GM21825 (cell line): Measurements from ENCODE around the gene SRRM4.

ENCODE experiments used
- ATAC-seq: cut with Tn5 transposase; IDR thresholded peaks from one replicate; pipeline ENCODE4 v1.9.1; 2021; ENCODE audit warnings: mild to moderate bottlenecking, moderate library complexity; ENCODE audit not compliant: unreplicated experiment

Gene SRRM4

GRCh38 chr12:119157978-119158377 lies 176.6 kb downstream of the SRRM4 start:
- no peak for ATAC-seq

DNA sequence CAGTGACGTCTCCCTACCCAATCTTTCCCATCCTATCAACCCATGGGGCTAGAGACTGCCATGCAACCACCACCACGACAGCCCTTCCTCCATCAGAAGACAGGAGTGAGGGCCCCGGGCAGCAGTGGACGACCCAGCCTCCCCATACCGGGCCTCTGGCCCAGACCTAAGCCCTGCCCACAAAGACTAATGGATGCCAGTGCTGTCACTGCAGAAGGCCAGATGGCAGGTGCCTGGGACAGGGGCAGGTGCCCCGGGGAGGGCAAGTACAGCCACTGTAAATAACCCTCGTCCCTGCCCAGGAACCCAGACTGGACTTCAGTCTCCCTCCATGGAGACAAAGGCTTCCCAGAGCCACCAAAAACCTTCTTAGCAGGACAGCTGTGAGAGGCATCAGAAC lies 177.1 kb downstream of the SRRM4 start:
- ATAC-seq, result no peak

DNA sequence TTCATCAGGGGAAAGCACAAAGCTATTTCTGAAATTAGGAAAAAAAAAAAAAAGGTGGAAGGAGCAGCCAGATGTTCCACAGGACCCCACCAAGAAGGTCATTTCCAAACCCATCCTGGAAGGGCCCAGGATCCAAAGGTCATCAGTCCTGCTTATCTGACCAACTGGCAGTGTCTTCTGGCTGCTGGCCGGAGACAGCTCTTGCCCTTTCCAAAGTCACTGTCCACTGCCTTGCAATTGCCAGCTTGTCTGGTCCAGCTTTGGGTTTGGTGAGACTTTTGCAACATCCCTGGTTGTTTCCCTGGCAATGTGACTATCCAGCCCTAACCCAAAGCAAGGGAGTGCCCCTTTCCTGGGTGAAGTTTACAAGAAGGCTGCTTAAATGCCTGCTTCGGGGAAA lies 178.5 kb downstream of the SRRM4 start:
- ATAC-seq, result no peak

DNA sequence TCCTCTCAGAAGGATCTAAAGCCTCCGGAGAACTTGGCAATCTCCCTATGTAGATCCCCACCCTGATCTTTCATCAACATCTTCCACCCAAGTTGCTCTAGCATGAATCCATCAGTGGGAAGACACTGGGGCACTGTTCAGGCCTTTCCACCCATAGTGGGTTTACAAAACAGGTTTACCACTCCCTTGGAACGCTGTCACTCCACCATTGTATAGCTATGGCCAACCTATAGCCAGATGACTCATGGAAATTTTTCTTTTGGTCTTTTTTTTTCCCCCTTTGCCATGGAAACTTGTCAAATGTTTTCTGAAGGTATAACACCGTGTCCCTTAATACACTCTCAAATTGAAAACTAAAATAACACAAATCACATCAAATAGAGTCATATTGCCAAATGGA lies 186.6 kb downstream of the SRRM4 start:
- ATAC-seq, result no peak

DNA sequence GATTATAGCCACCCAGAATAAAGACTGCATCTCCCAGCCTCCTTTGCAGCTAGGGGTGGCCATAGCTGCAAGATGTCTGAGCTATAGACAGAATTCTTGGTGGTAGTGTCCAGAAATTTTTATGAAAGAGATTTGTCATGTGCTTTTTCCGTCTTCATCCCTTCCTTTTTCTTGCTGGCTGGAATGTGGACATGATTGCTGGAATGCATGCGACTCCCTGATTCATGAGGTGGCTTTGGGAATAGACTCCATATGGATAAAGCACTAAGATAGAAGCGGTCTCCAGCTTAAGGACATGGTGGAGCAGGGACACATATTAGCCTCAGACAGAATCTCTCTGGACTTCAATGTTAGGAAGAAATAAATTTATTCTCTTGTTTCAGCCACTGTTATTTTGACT lies 187.4 kb downstream of the SRRM4 start:
- ATAC-seq, result no peak

- no peak for ATAC-seq
Observed at GRCh38 chr12:119169150-119169549, 187.8 kb downstream of the SRRM4 start.

- ATAC-seq, result no peak
Observed at GRCh38 chr12:119171291-119171690, 189.9 kb downstream of the SRRM4 start.

DNA sequence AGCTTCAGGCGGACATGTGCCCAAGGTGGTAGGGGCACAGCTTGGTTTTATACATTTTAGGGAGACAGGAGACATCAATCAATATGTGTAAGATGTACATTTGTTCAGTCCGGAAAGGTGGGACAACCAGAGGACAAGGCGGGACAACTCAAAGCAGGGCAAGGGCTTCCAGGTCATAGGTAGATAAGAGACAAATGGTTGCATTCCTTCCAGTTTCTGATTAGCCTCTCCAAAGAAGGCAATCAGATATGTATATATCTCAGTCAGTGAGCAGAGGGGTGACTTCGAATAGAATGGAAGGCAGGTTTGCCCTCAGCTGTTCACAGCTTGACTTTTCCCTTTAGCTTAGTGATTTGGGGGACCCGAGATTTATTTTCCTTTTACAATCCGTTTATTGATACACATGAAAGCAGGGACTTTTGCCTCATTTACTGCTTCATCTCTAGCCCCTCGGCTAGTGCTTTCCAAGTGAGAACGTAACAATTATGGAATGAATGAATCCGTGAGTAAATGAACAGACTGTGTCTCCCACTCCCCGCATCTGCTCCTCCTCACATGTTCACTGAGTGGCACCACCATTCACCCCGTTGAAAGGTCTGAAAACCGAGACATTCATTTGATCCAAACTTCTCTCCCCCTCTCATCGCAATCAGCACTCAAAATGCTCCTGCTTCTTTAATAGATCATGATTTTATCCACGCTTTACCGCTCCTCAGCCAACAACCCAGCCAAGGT lies 190.5 kb downstream of the SRRM4 start:
- ATAC-seq, result no peak

GRCh38 chr12:119175081-119175480 lies 193.7 kb downstream of the SRRM4 start:
- ATAC-seq, result no peak

- no peak for ATAC-seq
Observed at GRCh38 chr12:119176267-119177055, 195.1 kb downstream of the SRRM4 start.

GRCh38 chr12:119177056-119177325 lies 195.7 kb downstream of the SRRM4 start:
- ATAC-seq, result no peak

- no peak for ATAC-seq
Observed at GRCh38 chr12:119177724-119178380, 196.5 kb downstream of the SRRM4 start.

- ATAC-seq, result no peak
Observed at GRCh38 chr12:119178544-119179334, 197.4 kb downstream of the SRRM4 start, which contains the start of gene HSPB8. TSS of gene HSPB8 (plus strand) at chr12:119178931. CDS start at chr12:119179313, 382 bp downstream.

- no peak for ATAC-seq
Observed at GRCh38 chr12:119179335-119180021, 198.1 kb downstream of the SRRM4 start.

GRCh38 chr12:119180380-119181040 lies 199.2 kb downstream of the SRRM4 start:
- no peak for ATAC-seq

DNA sequence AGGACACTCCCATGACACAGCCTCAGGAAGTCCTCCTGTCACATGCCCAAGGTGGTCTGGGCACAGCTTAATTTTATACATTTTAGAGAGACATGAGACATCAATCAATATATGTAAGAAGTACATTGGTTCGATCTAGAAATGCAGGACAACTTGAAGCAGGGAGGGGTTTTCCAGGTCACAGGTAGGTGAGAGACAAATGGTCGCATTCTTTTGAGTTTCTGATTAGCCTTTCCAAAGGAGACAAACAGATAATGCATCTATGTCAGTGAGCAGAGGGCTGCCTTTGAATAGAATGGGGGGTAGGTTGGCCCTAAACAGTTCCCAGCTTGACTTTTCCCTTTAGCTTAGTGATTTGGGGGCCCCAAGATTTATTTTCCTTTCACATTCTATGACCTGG lies 199.9 kb downstream of the SRRM4 start:
- ATAC-seq, result no peak

GRCh38 chr12:119181944-119182343 lies 200.6 kb downstream of the SRRM4 start:
- ATAC-seq, result no peak

DNA sequence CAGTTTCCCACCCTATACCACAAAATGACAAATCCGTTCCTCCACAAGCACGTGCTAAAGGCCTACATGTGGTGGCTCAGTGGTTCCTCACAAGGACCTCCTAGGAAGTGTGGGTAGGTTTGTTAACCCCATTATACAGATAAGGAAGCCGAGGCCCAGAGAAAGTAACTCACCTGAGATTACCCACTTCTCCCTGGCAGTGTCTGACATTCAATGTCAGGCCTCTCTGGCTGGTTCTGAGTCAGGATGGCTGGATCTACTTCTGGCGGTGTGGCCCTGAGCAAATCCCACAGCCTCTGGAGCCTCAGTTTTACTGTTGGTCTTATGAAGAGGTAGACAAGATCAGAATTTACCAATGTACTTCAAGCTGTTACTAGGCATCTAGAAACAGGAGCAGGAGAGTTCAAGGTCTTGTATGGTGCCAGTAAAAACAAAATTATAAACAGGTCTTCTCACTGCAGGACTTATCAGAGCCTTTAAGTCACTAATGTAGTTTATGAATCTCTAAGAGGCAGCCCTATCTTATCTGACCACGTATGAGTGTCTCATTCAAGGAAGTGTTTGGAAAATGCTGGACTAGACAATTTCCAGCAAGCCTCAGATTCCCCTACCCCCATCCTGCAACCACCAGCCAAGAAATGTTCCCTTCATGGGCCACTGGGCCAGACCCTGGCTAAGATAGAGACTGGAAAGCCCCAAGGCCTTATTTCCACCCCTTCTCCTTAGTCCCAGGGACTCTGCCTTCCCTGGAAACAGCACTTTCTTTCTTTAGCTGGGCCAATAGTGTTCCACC lies 201.6 kb downstream of the SRRM4 start:
- ATAC-seq, result no peak

DNA sequence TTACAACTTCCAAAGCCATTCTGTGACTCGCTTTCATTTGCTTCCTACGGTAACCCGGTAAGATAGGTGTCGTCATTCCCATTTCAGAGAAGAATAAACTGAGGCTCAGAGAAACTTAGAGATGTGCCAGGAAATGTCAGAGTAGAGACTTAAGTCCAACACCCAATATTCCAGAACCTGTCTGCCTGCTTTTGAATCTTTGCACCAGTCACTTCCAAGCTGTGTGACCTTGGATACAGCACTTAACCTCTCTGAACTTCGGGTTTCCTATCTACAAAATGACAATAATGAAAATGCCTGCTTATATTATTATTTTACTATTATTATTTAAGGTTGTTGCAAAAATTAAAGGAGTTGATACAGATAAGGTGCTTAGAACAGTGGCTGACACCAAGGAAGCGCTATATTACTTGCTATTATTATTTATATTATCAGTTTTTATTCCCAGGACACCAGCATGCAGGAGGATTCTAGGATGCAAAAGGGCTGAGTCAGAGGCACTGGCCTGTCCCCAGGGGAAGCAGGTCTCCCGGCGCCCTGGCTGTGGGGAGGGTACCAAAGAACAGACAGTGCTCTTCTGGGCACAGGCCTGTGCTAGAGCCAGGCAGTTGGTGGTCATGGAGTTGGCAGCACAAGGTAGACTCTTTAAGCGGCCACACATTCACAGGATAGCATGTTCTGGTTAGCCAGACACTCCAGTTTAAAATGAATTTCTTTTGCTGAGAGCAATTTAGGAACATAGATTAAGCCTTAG lies 202.8 kb downstream of the SRRM4 start:
- no peak for ATAC-seq
